ENCODE results near the gene PRDM13. TPM values are rescaled to one million over a fixed set of nuclear protein-coding genes. Genes with fewer than 3 reads are reported as not detected.

The PRDM13 gene
- total RNA-seq, 4 donors from 2014 or later = not detected

GRCh38 chr6:99604166-99605073, 2.2 kb upstream of the PRDM13 start:
- no peak for TF ChIP-seq CTCF (IDR thresholded peaks at IDR 0.05)
- DNase-seq (ENCODE audit: low spot score) (no peak), ATAC-seq (ENCODE audit: low FRiP score) (no peak)

- DNase-seq (ENCODE audit: low spot score) (no peak), ATAC-seq (ENCODE audit: low FRiP score) (no peak)
- no peak for TF ChIP-seq CTCF (IDR thresholded peaks at IDR 0.05)
Measured at GRCh38 chr6:99605074-99605734, 1.4 kb upstream of the PRDM13 start.

GRCh38 chr6:99605911-99606655, 550 bp upstream of the PRDM13 start:
- ATAC-seq (ENCODE audit: low FRiP score) (no peak), DNase-seq (ENCODE audit: low spot score) (no peak)
- no peak for TF ChIP-seq CTCF (IDR thresholded peaks at IDR 0.05)

- no peak for ATAC-seq (ENCODE audit: low FRiP score)
- TF ChIP-seq CTCF (IDR thresholded peaks at IDR 0.05) = no peak
Measured at GRCh38 chr6:99607416-99608036, 893 bp downstream of the PRDM13 start.

GRCh38 chr6:99608059-99608885, 1.6 kb downstream of the PRDM13 start:
- DNase-seq (ENCODE audit: low spot score) = no peak
- ATAC-seq (ENCODE audit: low FRiP score) = no peak
- TF ChIP-seq CTCF (IDR thresholded peaks at IDR 0.05) = no peak

More at GRCh38 chr6:99607416-99608036, 893 bp downstream of the PRDM13 start:
- no peak for DNase-seq (ENCODE audit: low spot score)

Data from omental fat pad (tissue), 4 donors.